Colonic mucosa (tissue), 4 donors: Measurements from ENCODE around the gene AEBP2. TPM values are rescaled to one million over a fixed set of nuclear protein-coding genes. Genes with fewer than 3 reads are reported as not detected.

Experiments used
- DNase-seq: peaks from one replicate; pipeline ENCODE4 v3.0.0-alpha.2; 2020
- H3K27ac ChIP-seq: fragments of 200-600 bp; one replicate; pipeline ENCODE4 v1.8.0; 2021
- H3K27me3 ChIP-seq: fragments of 200-600 bp; one replicate; pipeline ENCODE4 v1.8.0; 2021
- H3K36me3 ChIP-seq: fragments of 200-600 bp; one replicate; pipeline ENCODE4 v1.8.0; 2021
- H3K4me1 ChIP-seq: fragments of 200-600 bp; one replicate; pipeline ENCODE4 v1.8.0; 2021; ENCODE audit warnings: mild to moderate bottlenecking
- H3K4me3 ChIP-seq: fragments of 200-600 bp; one replicate; pipeline ENCODE4 v1.8.0; 2021
- H3K9ac ChIP-seq, 2 donors: one replicate each; pipeline ENCODE4 v1.7.0; 2013; ENCODE audit warnings: control low read depth in 2 of 2, low read depth in 2 of 2, low read length in 2 of 2
- H3K9me3 ChIP-seq: fragments of 200-600 bp; one replicate; pipeline ENCODE4 v1.8.0; 2021
- CTCF ChIP-seq: fragments of 200-600 bp; IDR thresholded peaks from one replicate; pipeline ENCODE4 v1.8.0; 2022; ENCODE audit warnings: antibody characterized with exemption, mild to moderate bottlenecking
- intact Hi-C: fragments of 100-400 bp; cut with DNase I; formaldehyde crosslinking; loops from one replicate; pipeline ENCODE4 v1.14.1; 2022
- total RNA-seq, 2 donors: library from RNA; stranded (reverse); fragmentation: NEBNext Ultra II Directional in 1 of 2; extraction: Animal tissue kit (Norgen Biotek cat#: 25700) in 1 of 2; gene quantifications; one replicate each; pipeline ENCODE4 v1.2.1, GENCODE V29; 2021
- donor health status: healthy.
- donor health status: DM: no; HTN: no; CAD: no.
- donor health status: DM: no; HTN: no; CAD: no.

The AEBP2 gene
- total RNA-seq, 2 donors from 2014 or later: 25.5 to 37.7 TPM

- no peak for TF ChIP-seq CTCF
- intact Hi-C loops: no loop called here
- Histone ChIP-seq H3K27ac (no peak overlapping the region), H3K4me1 (no peaks in the 10 kb centered on the region), H3K27me3 (no peaks in the 10 kb centered on the region), H3K4me3 (no peak overlapping the region), H3K9ac (no peak overlapping the region), H3K9me3 (no peaks in the 10 kb centered on the region), H3K36me3 (no peaks in the 10 kb centered on the region)
- DNase-seq: no peak
Observed at GRCh38 chr12:19529951-19530636, 90.8 kb downstream of the AEBP2 start.

GRCh38 chr12:19530637-19531023 lies 91.3 kb downstream of the AEBP2 start:
- no peak for TF ChIP-seq CTCF
- Histone ChIP-seq H3K27me3 (no peaks in the 10 kb centered on the region), H3K4me3 (no peak overlapping the region), H3K4me1 (no peaks in the 10 kb centered on the region), H3K9ac (no peak overlapping the region), H3K36me3 (no peaks in the 10 kb centered on the region), H3K9me3 (no peaks in the 10 kb centered on the region), H3K27ac (no peak overlapping the region)
- intact Hi-C loops: no loop called here
- DNase-seq: no peak

- no peaks in the 10 kb centered on the region for H3K9me3 ChIP-seq
- DNase-seq: no peak
- H3K27me3 ChIP-seq: no peaks in the 10 kb centered on the region
- no peak for TF ChIP-seq CTCF
- intact Hi-C loops: no loop called here
- no peak overlapping the region for H3K27ac ChIP-seq
- H3K36me3 ChIP-seq: no peaks in the 10 kb centered on the region
- no peak overlapping the region for H3K4me3 ChIP-seq
- H3K9ac ChIP-seq: no peak overlapping the region
- H3K4me1 ChIP-seq: no peaks in the 10 kb centered on the region
Observed at GRCh38 chr12:19533567-19533966, 94.3 kb downstream of the AEBP2 start.

- Histone ChIP-seq H3K27me3 (no peaks in the 10 kb centered on the region), H3K4me3 (no peak overlapping the region), H3K9ac (no peak overlapping the region), H3K4me1 (no peaks in the 10 kb centered on the region), H3K36me3 (no peaks in the 10 kb centered on the region), H3K27ac (no peak overlapping the region), H3K9me3 (no peaks in the 10 kb centered on the region)
- intact Hi-C loops: no loop called here
- DNase-seq: no peak
- TF ChIP-seq CTCF: no peak
Observed at GRCh38 chr12:19539071-19539470, 99.8 kb downstream of the AEBP2 start.

- Histone ChIP-seq H3K9ac (no peak overlapping the region), H3K27ac (no peak overlapping the region)
- intact Hi-C loops: no loop called here
Observed at GRCh38 chr12:19539836-19540235, 100.5 kb downstream of the AEBP2 start.

More at GRCh38 chr12:19539836-19540235, 100.5 kb downstream of the AEBP2 start:
- Histone ChIP-seq H3K9me3 (no peaks in the 10 kb centered on the region), H3K36me3 (no peaks in the 10 kb centered on the region), H3K27me3 (no peaks in the 10 kb centered on the region), H3K4me3 (no peak overlapping the region), H3K4me1 (no peaks in the 10 kb centered on the region)
- no peak for DNase-seq
- no peak for TF ChIP-seq CTCF
